ENCODE results near the gene RTN4R. TPM values are rescaled to one million over a fixed set of nuclear protein-coding genes. Genes with fewer than 3 reads are reported as not detected.

The RTN4R gene
- total and polyA plus RNA-seq, 2 of the 8 experiments (the other 6 are each of a cell fraction or from before 2014, with no cell fraction given): 21.8 to 41.3 TPM

- TF ChIP-seq E2F6 (IDR thresholded peaks at IDR 0.05) (no peak), YY1 (IDR thresholded peaks at IDR 0.05; ENCODE audit: low read depth, low read length) (no peak), NANOG (IDR thresholded peaks at IDR 0.05; ENCODE audit: insufficient read depth, low read depth, low read length, poor library complexity, severe bottlenecking) (no peak), TAF7 (optimal IDR thresholded peaks at IDR 0.05; ENCODE audit: borderline replicate concordance, low read depth, low read length) (no peak), SP1 (IDR thresholded peaks at IDR 0.05; ENCODE audit: low read depth, low read length) (no peak), RFX5 (IDR thresholded peaks at IDR 0.05; ENCODE audit: borderline replicate concordance, low read depth, low read length) (no peak), CREB1 (IDR thresholded peaks at IDR 0.05) (no peak)
Observed at GRCh38 chr22:20212754-20213699, 55.1 kb downstream of the RTN4R start (continued).

All from H1 (cell line).